ENCODE results near the gene GFER.

GFER gene

GRCh38 chr16:1990351-1991134, 6.5 kb downstream of the GFER start:
- DNase-seq (ENCODE audit: low read depth): no peak

- DNase-seq (ENCODE audit: low read depth): no peak
These were observed 7.2 kb downstream of the GFER start for GRCh38 chr16:1991135-1991551.

GRCh38 chr16:1991588-1991947, 7.6 kb downstream of the GFER start:
- DNase-seq (ENCODE audit: low read depth): no peak

GRCh38 chr16:1991948-1992703, 8.1 kb downstream of the GFER start:
- DNase-seq (ENCODE audit: low read depth): no peak

DNA sequence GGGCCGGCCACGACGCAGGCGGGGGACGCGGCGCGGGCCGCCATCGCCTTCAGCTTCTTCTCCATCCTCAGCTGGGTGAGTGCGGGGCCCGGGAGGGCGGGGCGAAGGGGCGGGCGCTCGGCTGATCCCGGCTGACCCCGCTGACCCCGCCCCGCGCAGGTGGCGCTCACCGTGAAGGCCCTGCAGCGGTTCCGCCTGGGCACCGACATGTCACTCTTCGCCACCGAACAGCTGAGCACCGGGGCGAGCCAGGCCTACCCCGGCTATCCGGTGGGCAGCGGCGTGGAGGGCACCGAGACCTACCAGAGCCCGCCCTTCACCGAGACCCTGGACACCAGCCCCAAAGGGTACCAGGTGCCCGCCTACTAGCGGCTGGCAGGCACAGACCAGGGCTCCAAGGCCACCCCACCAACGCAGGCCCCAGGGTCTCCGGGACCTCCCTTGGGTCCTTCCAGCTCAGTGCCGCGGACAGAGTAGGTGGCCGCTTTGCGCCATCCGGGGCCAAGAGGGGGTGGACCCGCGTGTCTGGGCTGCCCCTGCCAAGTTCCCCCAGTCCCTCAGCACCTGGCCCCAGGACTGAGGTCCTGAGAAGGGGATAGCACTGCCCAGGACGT, 8.8 kb downstream of the GFER start:
- DNase-seq (ENCODE audit: low read depth): no peak

GRCh38 chr16:1993731-1994131, 9.7 kb downstream of the GFER start:
- DNase-seq (ENCODE audit: low read depth): no peak

GRCh38 chr16:1997494-1998359, 13.7 kb downstream of the GFER start:
- no peak for DNase-seq (ENCODE audit: low read depth)

DNA sequence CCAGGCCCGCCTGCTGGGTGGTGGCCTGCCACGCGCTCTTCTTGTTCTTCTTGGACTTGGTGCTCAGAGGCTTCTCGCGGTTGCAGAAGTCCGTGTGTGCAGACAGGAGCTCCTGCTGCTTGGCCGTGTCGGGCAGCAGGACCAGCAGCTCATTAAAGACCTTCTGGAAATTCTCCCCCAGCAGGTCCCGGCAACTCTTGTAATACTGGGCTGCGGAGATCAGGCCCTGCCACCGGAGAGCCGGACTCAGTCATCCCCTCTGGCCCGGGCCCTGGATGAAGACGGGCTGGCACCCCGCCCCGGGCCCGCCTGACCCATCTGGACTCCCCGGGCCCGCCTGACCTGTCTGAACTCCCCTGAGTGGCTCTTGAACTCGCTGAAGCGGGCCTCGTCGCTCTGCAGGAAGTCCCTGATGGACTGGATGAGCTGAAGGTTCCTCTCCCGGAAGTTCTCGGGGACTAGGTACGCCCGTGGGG, 14.4 kb downstream of the GFER start:
- DNase-seq (ENCODE audit: low read depth): no peak

DNA sequence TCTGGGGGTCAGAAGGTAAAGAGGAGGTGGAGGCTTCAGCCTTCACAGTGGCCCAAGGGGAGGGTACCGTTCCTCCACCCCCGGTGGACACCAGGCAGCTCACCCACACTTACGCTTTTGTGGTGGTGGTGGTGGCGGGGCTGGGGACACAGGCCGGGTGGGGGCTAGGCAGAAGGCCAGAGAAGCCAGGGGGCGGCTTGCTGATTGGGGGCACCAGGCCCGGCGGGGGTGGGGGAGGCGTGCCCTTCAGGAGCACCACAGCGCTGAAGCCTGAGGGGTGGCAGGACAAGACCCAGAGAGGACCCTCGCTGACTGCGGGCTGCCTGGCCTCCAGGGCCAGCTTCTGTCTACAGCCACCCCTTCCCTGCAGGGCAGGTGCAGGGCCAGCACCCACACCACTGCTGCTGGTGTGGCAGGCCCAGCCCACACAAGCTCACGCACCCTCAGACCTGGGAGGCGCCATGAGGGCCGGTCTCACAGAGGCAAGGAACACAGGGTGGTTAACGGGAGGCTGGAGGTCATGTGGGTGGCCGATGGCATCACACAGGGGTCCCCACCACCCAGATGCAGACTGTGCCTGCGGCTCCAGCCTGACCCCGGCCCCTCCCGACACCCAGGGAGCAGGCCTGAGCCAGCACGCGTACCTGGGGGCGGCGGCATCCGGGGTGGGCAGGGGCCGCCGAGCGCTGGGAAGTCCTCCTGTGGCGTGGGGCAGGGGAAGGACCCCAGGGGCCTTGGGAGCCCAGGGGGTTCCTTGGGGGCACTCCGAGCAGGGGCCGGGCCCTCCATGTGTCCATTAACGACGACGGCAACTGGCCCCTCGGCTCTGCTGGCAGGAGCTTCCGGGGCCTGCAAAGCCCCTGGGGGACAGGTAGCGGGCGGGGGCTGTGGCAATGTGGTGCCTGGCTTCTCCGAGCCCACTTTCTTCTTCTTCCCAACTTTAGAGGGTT, 15.1 kb downstream of the GFER start:
- DNase-seq (ENCODE audit: low read depth): no peak

DNA sequence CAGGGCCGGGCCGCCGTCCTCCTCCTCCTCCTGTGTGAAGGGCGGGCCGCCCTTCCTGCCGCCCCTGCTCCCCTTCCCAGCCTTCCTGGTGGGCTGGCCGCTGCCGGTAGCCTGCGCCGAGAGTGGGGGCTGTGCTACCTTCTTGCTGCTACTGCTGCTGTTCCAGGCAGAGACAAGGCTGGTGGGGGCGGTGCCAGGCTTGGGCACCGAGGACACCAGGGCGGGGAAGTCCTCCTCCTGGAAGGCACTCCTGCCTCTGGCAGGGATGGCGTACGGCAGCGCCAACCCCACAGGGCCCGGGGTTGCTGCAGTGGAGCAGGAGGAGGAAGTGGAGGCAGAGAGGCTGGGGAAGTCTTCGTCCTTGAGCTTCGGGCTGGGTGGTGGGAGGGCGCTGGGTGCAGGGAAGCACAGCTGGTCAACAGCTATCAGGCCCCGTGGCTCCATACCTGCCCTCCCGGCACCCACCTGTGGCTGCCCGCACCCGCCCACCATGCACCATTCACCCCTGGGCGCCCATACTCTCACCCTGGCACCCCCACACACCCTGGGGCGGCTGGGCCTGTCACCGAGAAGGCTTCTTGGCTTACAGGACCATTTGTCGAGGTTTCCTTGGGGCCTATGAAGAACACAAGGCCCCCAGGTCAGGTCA, 16.0 kb downstream of the GFER start:
- DNase-seq (ENCODE audit: low read depth): no peak

DNA sequence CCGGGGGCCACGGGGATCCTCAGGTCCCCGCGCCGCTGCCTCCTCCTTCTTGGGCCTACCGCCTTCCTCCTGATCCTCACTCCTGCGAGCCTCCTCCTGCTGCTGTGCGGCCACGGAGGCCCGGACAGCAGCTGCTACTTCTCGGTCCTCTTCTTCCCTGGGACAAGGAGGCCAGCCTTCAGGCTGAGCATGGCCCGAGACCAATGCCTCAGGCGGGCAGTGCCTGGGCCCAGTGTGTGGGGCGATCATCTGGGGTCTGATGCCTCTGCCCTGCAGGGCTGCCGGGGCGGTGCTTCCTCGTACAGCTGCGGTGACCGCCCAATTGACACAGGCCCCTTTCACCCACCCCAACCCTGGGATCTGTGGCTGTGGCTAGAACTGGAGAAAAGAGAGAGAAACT, 17.0 kb downstream of the GFER start:
- DNase-seq (ENCODE audit: low read depth): no peak

- no peak for DNase-seq (ENCODE audit: low read depth)
These were observed 17.7 kb downstream of the GFER start for GRCh38 chr16:2001456-2002355.

GRCh38 chr16:2002406-2003230, 18.6 kb downstream of the GFER start:
- DNase-seq (ENCODE audit: low read depth): no peak

- no peak for DNase-seq (ENCODE audit: low read depth)
These were observed 19.3 kb downstream of the GFER start for GRCh38 chr16:2003231-2003826.

DNA sequence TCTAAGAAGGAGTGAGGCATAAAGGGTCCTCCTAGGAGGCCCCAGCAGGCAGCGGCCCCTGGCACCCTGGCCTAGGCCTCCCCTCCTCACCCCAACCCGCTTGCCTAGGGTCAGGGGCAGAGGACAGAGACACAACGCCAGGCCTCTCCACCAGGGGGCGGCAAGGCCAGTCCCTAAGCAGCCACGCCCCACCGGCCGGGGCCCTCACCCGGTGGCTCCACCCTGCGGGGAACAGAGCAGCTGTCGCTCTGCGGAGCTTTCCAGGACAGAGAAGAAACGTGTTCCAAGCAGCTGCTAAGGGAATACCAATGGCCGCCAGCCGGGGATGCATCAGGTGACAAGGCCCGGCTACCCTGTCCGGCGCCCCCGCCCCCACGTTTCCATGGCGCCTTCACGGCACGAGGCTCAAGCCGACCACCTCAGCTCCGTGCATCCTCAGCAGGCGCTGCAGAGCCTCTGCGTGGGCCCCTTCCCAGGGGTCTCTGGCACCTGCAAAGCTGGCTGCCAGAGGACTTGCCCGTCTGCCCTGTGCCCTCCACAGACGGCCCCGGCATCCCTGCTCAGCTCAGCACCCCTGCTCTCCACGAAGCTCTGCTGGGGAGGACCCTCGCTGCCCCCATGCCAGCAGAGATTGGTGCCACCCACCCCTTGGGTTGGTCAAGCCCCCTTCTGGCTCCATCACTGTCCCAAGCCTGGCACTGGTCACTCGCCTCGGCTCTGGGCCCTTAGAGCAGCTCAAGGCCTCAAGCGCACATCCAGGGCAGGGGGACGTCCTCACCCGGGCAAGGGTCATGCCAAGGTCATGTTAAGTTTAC, 20.0 kb downstream of the GFER start:
- DNase-seq (ENCODE audit: low read depth): no peak

DNA sequence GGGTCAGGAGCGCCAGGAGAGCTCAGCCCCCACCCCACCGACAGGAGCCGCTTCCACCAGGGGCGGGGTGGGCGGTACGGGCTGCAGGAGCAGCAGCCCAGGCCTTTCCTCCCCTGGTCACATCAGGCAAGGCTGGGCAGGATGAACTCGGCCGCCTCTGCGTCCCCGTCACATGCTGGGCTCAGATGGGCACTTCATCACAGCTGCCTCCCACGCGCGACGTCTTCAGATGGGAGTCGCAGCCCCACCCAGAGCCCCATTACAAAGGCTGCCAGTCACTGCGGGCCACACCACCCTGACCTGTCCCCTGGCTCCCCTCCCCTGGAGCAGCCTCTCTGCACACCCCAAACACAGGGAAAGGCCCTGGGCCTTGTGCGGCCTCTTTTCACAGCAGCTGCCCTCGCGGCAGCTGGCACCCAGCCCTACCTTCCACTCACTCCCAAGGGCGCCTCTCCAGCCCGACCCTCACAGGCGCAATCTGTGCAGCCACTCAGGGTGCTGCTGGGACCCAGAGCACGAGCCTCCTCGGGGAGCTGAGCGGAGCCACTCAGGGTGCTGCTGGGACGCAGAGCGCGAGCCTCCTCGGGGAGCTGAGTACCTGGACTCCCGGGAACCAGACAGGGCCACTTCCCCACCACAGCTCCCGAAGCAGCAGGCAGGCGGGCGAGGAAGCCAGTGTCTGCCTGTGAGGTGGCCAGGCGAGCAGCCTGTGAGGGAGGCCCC, 21.0 kb downstream of the GFER start:
- no peak for DNase-seq (ENCODE audit: low read depth)
